Renal cortical epithelial cell (primary cell): Measurements from ENCODE around the gene LMX1B. TPM values are rescaled to one million over a fixed set of nuclear protein-coding genes. Genes with fewer than 3 reads are reported as not detected.
"Not testable (repeated sequence)": the region's sequence is repeated elsewhere in the genome, so short reads cannot be mapped to it uniquely, and the experiment has no call there.

Source experiments
- DNase-seq: peaks from one replicate; pipeline ENCODE4 v3.0.0-alpha.2; 2011; ENCODE audit warnings: low read depth
- total RNA-seq: library from RNA; depleted of rRNA; stranded (reverse); fragments of >200 nt; gene quantifications from 2 replicates; pipeline ENCODE4 v1.2.3, GENCODE V29; 2014

LMX1B gene
- total RNA-seq, 1 donor from 2014 or later: not detected

GRCh38 chr9:126708178-126708577, 94.5 kb downstream of the LMX1B start:
- DNase-seq: no peak

GRCh38 chr9:126709241-126709640, 95.5 kb downstream of the LMX1B start:
- no peak for DNase-seq

GRCh38 chr9:126715382-126715781, 101.7 kb downstream of the LMX1B start:
- no peak for DNase-seq

GRCh38 chr9:126717441-126717840, 103.7 kb downstream of the LMX1B start:
- DNase-seq: not testable (repeated sequence)

- peak; percentile 96 for DNase-seq
Measured at GRCh38 chr9:126719618-126720031, 105.9 kb downstream of the LMX1B start.

GRCh38 chr9:126720036-126720435, 106.3 kb downstream of the LMX1B start:
- no peak for DNase-seq

- no peak for DNase-seq
Measured at GRCh38 chr9:126720661-126721563, 107.2 kb downstream of the LMX1B start.

GRCh38 chr9:126721564-126721981, 107.8 kb downstream of the LMX1B start:
- peak; percentile 72 for DNase-seq

GRCh38 chr9:126722252-126722921, 108.7 kb downstream of the LMX1B start:
- peak; percentile 84 for DNase-seq

GRCh38 chr9:126722922-126723806, 109.4 kb downstream of the LMX1B start:
- no peak for DNase-seq

GRCh38 chr9:126723807-126724172, 110.1 kb downstream of the LMX1B start:
- DNase-seq: no peak

GRCh38 chr9:126724226-126724625, 110.5 kb downstream of the LMX1B start:
- peak; percentile 79 for DNase-seq

GRCh38 chr9:126725485-126725884, 111.8 kb downstream of the LMX1B start:
- not testable (repeated sequence) for DNase-seq

GRCh38 chr9:126728210-126728609, 114.5 kb downstream of the LMX1B start:
- not testable (repeated sequence) for DNase-seq

- DNase-seq: not testable (repeated sequence)
Measured at GRCh38 chr9:126730592-126730991, 116.9 kb downstream of the LMX1B start.

GRCh38 chr9:126733005-126733404, 119.3 kb downstream of the LMX1B start:
- DNase-seq: no peak

GRCh38 chr9:126734877-126735276, 121.1 kb downstream of the LMX1B start:
- no peak for DNase-seq

GRCh38 chr9:126735482-126735881, 121.8 kb downstream of the LMX1B start:
- no peak for DNase-seq

- no peak for DNase-seq
Measured at GRCh38 chr9:126738553-126738952, 124.8 kb downstream of the LMX1B start.

GRCh38 chr9:126743041-126743440, 129.3 kb downstream of the LMX1B start:
- DNase-seq: no peak

GRCh38 chr9:126745574-126746411, 132.1 kb downstream of the LMX1B start:
- no peak for DNase-seq
